Stimulated activated CD4-positive, alpha-beta T cell treated with anti-CD3 and anti-CD28 coated beads, TNF-alpha, amount 100 ng/mL, for 1 hour (primary cell): Measurements from ENCODE around the gene RGS12.

Source experiments
- DNase-seq, 3 donors: peaks; one replicate each; pipeline ENCODE4 v3.0.0-alpha.2; 2020; ENCODE audit warnings: low read depth in 3 of 3, low spot score in 1 of 3

RGS12 gene

GRCh38 chr4:3254302-3255131, 38.3 kb upstream of the RGS12 start:
- DNase-seq: no peak

- no peak for DNase-seq
Measured at GRCh38 chr4:3255611-3256186, 37.1 kb upstream of the RGS12 start.

DNA sequence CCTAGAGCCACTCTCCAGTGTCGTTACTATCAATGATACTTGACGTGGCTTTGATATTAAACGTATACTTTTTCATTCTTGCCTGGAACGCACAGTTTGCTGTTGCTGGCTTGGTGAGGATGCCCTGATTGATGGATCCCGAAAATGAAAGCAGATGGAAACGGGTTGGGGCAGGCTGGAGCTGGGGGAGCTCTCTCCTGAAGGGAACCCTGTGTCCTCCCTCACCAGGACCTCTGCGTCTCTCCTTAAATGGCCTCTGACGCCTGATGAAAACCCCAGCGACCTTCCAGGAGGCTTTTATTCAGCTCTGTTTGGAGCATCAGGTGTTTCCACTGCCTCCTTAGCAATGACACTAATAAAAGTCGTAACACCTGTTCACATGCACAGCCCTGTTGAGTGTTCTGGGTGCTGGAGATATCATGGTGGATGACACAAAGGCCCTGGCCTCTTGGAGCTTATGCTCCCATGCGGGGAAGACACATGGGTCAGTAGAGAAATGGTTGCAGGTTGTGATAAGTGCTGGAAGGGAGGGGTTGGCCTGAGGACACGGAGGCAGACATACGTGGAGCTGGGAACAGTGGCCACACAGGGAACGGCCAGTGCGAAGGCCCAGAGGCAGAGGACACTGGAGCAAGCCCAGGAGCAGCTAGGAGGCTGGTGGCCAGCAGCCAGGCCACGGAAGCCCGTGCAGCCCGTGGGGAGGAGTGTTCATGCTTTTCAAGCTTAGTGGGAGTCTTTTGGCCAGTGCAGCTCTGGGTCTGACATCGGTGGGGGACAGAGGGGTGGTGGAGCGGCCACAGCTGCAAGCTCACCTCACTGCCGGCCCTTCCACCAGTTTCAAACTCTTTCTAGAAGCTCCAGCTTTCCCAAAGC, 36.4 kb upstream of the RGS12 start:
- DNase-seq: no peak

GRCh38 chr4:3257103-3257555, 35.7 kb upstream of the RGS12 start:
- no peak for DNase-seq

DNA sequence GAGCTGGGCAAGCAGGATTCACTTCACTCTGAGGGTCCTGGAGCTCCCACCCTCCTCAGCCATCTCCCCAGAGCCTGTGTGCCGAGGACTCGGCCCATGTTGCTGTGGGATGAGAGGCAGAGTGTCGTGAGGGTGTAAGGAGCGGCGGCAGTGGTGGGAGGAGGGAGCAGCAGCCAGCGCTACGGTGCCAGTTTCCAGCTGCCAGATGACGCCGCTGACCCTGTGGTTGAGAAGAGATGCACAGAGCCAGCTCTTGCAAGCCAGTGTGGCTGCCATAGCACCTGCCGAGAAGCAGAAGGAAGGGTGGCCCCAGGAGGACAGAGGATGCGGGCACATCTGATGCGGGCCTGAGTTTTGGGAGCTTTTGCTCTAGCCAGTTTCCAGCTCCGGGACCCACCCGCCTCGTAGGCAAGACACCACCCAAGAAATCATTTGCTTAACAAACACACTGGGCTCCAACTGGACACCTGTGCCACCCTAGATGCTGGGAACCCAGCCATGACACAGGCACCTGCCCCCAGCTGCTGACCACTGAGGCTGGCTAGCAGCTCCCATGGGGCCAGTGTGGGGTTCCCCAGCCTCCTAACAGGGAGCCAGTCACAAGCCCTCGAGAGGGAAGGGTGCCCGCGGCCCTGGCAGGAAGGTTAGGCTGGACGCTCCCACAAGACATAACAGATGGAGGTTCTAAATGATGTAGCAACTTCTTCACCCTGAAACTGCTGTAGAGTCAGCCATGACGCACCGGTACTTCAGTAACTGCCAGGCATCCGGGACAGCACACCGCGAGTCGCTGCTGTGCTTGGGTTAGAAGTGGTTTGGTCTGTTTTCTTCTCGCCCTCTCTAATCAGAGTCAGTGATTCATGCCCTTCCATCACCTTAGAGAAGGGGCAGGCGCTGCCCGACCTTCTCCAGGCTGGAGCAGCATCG, 35.0 kb upstream of the RGS12 start:
- DNase-seq: no peak

DNA sequence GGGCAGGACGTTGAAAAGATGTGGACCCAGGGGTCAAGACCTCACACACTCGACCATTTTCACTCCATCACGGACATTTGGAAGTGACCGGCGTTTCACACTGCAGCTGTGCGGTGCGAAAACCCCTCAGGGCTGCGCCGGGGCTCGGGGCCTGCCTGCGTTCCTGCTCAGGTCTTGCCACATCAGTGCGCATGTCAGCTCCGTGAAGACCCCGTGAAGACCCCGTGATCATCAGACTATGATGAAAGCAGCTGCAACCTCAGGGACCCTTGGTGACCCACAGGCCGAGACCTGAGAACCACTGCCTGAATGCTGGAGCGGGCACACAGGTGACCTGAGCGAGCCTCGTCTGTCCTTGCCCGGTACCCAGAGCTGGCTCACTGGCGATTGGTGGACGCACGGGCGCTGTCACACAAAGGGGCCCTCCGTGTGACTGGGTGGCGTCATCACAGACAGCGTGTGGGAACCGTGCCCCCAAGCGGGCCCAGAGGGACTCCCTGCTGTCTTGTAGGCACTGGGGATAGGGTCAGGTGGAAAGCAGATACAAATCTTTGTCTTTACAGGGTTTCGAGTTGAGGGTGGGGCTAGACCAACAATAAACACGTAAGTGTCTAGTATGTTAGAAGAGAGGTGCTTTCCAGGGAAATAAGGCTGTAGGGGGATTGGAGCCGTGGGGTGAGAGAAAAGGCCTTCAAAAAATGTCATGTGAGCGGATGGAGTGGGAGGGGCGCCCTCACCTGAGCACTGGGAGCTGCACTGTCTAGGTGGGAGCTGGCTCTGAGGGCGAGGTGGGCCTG, 31.2 kb upstream of the RGS12 start:
- no peak for DNase-seq

GRCh38 chr4:3262208-3263052, 30.4 kb upstream of the RGS12 start:
- no peak for DNase-seq

- no peak for DNase-seq
Measured at GRCh38 chr4:3263053-3263875, 29.6 kb upstream of the RGS12 start.

GRCh38 chr4:3263876-3264193, 29.0 kb upstream of the RGS12 start:
- DNase-seq: no peak

GRCh38 chr4:3266076-3266475, 26.7 kb upstream of the RGS12 start:
- no peak for DNase-seq

- DNase-seq: no peak
Measured at GRCh38 chr4:3267576-3268394, 25.0 kb upstream of the RGS12 start.

DNA sequence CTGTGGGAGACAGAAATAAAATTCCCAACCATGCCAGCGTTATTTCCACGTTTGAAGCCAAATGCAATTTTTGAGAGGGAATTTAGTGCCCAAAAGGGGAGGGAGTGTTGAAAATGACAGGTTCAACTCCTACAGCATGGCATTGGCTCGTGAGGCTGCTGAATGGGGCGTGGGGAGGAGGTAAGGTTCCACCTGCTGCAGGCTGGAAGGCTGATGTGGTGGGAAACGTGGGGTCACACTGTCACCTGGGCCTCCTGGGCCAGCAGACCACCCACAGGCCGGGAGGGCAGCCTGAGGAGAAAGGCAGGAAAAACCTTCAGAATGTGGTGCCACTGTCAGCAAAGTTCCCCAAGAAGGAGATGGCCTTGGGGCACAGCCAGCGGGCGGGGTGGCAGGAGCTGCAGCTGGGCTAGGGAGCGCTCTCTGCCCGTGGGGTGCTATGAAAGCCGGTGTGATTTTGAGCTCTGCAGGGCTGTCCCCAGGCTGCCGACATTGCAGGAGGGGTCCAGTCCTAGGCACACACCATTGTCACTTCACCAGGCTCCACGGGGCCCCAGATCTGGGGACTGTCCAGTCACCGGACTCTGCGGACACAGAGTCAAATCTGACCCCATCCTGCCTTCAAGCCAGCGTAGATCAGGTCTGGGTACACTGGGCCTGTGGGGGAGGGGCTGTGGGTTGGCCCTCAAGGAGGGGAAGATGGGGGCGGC, 24.3 kb upstream of the RGS12 start:
- DNase-seq: no peak

DNA sequence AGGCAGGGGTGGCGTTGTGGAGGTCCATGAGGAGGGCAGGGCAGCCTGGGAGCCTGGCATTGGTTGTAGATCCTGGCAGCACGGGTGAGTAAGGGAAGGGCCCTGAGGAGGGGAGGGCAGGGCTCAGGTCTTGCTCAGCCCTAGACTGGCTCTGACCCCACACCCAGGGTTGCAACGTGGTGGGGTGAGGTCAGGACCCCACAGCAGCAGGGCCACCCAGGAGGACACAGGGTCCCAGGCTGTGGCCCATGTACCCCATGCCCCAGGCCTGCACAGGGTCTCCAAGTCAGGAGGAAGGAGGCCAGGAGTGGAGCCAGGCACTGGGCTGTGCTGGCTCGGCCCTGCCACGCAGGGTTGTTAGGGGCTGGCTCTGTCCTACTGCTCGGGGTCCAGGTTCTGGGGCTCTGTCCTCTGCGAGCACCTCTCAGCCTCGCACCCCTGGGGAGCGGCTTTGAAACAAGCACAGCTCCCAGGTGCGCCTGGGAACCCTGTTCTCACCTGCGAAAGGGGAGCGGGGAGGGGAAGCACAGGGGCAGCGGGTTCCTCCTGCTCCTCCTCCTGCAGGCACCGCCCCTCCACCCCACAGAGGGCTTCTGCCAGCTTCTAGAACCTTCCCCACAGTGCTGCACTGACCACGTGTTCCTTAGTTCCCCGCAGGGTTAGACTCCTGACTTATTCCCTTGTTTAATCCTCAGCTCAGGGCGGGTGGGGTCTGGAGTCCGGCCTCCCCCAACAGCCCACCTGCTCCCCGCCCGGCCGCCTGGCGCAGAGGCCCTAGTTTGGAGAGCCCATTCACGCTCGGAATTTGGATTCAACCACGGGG, 23.5 kb upstream of the RGS12 start:
- DNase-seq: no peak

DNA sequence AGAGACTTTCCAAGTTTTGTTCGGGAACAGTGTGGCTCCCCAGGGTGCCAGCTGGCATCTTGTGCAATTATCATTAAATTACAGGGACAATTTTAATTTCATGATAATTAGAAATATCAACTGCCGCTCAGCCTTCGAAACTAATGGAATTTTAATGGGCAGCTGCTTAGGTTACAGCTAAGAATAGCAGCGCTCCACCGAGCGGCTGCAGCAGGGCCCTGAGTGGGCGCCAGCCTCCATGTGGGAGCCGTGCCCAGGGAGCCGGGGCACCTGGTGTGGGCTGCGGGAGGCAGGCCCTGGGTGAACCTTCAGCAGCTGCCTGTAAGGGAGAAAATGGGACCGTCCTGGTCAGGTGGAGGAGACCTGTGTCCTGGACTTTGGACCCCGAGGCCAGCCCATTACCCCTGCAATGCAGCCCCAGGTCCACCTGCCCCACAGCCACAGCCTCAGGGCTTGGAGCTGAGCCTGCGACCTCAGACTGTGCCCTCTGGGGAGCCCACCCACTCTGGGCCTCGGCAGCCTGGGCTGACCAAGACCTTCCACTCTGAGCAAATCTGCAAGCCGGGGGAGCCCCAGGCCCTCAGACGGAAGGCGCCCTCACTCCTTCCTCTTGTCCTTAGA, 22.7 kb upstream of the RGS12 start:
- DNase-seq: no peak

GRCh38 chr4:3271131-3271530, 21.7 kb upstream of the RGS12 start:
- no peak for DNase-seq

DNA sequence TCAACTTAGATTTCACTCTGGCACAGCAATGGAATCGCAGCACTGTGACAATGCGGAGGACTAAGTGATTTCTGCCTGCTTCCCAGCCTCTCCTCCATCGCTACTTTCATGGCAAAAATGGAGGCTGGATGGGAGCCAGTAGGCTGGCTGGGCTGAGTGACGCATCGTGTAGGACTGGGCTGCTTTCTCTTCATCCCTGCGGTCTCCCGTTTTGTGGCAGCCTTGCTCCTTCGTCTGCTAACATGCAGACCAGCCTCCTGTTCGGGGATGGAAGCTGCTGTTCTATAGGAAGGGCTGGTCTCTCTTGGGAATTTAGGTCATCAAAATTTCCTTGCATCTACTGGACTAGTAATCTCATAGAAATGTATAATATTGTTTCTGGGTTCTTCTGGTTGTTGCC, 15.8 kb upstream of the RGS12 start:
- DNase-seq: no peak
